ENCODE results near the gene JAK1. TPM values are rescaled to one million over a fixed set of nuclear protein-coding genes. Genes with fewer than 3 reads are reported as not detected.
A peak's percentile ranks its signal among the peaks of the same experiment; 100 is the strongest.

Gene JAK1
- total RNA-seq, 1 donor from 2014 or later, result 125 TPM

DNA sequence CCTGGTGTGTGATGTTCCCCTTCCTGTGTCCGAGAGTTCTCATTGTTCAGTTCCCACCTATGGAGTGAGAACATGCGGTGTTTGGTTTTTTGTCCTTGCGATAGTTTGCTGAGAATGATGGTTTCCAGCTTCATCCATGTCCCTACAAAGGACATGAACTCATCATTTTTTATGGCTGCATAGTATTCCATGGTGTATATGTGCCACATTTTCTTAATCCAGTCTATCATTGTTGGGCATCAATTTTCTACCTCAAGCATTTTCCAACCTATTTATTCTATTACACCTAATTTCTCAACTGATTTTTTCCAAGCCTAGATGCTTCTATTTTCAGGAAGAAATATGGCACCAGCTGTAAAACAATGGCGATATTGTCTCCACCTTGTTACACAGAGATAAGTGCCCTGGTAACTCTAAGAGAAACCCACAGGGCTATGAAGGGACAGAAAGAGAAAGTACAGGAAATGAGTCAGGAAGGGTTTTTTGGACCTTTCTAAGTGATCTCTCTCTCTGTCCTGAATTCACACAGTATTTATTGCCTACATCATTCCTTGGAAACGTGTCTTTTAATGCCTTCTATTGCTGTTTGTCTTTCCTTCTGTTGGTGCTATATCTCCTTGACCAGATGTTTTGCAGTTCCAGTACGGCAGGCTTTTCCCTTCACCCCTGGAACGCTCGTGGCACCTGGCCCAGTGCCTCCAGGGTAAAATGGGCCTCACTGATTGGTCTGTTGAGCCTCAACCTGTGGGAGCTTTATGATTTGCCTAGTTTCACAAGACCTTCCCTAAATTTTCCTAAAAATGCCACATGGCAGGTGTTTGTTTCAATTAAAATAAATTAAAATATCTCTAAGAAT lies 14.6 kb upstream of the JAK1 start:
- no peak for DNase-seq (ENCODE audit: low read depth in 2 of 2)

DNA sequence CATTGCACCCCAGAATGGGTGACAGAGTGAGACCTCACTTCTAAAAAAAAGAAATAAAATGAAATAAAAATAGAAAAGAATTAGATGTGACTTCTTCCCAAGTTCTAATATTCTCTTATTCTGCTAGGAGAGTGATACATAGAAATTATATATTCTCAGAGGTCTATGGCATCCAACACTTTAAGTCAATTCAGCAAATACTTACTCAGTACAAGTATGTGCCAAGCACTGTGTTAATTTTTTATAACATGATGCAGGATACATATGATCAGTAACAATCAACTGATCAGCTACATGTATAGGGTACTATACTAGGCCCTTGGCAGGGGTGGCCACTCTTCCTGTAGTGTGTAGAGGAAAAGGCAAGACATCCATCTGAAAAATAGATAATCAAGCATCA lies 13.0 kb upstream of the JAK1 start:
- DNase-seq (ENCODE audit: low read depth in 2 of 2), result no peak

DNA sequence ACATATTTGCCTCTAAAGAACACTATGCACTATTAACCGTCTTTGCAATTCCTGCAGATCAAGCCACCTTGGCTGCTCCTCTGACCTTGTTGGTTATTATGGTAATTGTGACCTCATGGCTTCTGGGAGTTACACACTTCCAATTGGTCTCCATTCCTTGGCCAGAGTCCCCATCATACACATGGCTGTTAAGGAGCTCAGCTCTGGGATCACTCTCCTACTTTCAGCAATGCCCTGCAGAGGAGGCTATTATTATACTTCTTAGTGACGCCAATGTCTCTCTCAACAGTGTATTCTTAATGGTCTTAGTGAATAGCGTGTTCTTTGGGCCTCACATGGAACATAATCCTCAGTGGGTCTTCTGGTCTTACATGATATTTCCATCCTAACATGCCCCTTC lies 10.0 kb upstream of the JAK1 start:
- DNase-seq (ENCODE audit: low read depth in 2 of 2), result no peak

DNA sequence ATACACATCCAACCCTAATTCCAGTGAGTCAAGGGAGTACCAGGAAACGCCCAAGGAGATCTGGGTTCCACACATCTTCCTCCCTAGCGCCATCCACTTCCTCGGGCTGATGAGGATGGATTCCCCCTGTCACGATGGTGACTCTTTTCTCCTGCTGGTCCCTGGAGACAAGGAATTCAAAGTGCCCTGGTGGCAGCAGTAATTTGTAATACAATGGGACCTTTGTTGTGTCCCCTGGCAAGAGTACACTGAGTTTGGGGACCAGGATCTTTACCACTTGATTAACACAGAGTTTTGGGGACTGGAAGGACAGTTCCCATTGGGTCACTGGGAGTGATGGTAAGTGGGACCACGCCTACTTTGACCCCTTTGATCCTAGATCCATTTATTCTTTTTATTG lies 9.4 kb upstream of the JAK1 start:
- no peak for DNase-seq (ENCODE audit: low read depth in 2 of 2)

DNA sequence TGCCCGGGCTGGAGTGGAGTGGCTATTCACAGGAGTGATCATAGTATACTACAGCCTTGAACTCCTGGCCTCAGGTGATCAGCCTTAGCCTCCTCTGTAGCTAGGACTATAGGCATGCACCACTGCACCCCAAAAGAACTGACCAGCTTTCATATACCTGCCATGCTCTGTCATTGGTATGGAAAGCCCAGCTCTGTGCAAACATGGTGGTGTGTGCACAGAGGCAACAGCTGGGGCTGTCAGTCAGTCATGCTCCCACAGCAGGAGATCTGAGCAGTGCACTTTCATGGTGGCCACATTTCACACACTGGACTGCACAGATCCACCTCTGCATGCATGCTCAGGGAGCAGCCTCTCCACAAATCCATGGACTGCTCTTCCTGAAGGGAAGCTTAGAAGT lies 8.8 kb upstream of the JAK1 start:
- DNase-seq (ENCODE audit: low read depth in 2 of 2), result no peak

DNA sequence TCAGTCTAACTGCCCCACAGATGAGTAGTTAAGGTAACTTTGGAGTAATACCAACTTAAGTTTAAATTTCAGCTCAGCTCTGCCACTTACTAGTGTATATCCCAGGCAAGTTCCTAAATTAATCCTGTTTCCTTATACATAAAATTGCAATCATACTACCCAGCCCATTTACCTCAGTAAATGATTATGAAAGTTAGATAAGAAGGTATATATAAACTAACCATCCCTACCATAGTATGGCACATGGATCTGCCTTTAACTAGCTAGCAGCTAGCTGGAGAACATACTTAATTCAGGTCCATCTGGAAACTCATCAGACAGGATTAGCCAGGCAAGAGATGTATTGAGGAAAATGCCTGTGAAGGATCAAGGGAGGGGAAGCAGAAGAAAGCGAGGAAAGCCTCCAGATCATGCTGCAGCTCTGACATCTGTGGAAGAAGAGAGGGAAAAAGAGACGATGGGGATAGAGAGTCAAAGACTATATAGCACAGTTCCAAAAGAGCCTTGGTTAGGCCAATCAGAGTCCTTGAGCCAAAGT lies 8.0 kb upstream of the JAK1 start:
- DNase-seq (ENCODE audit: low read depth in 2 of 2), result no peak

DNA sequence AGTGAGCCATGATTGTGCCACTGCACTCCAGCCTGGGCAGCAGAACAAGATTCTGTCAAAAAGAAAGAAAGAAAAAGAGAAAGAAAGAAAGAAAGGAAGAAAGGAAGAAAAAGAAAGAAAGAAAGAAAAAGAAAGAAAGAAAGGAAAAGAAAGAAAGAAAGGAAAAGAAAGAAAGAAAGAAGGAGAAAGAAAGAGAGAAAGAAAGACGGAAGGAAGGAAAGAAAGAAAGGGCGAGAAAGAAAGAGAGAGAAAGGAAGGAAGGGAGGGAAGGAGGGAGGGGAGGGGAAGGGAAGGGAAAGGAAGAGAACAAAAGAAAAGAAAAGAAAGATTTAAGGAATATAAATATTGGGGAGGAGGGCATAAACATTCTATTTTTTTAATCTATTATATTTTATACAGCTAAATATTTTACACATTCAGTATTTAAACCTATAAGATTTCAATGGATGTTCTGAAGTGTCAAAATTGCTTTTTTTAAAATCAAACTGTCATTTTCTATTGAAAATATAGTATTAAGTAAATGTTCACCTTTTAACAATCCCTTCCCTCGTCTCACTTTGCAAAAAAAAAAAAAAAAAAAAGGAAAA lies 6.8 kb upstream of the JAK1 start:
- no peak for DNase-seq (ENCODE audit: low read depth in 2 of 2)

DNA sequence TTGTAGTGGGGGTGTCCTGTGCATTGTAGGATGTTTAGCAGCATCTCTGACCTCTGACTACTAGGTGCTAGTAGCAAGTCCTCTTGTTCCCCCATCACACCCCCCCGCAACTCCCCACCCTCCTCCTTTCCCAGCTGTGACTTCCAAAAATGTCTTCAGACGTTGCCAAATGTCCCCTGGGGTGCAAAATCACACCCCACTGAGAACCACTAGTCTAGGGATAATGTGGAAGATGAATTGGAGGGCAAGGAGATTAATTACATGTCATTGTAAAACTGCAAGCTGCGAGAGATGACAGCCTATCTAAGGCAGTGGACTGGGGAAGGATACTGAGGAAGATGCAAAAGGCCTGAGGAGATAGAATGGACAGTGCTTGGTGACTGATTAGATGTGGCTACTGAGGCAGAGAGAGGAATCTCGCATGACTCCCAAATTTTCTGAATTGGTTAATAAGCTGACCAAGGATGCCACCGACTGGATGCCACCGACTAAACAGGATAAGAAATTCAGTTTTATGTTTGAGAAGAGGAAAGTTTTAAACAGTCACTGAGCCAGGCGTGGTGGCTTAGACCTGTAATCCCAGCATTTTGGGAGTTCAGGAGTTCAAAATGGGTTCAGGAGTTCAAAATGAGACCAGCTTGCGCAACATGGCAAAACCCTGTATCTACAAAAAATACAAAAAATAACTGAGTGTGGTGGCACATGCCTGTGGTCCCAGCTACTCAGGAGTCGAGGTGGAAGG lies 3.1 kb upstream of the JAK1 start:
- DNase-seq (ENCODE audit: low read depth in 2 of 2), result peak in 1 of 2 donors; percentile 12

DNA sequence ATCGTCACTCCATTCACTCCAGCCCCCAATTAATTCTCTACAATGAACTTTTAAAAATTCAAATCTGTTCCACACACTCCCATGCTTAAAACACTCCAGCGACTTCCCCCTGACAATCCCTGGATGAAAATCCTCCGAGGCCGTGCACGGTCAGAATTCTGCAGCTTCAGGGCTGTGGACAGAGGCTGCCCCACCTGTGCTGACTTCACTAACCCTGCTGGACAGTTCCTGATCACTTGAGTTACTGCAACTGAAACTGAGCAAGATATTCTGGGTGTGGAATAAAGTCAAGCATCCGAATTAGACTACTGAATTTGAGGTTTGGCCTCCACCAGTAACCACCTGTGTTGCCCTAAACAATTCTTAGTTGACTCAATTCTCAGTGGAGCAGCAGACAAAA lies 1.0 kb upstream of the JAK1 start:
- no peak for DNase-seq (ENCODE audit: low read depth in 2 of 2)

DNA sequence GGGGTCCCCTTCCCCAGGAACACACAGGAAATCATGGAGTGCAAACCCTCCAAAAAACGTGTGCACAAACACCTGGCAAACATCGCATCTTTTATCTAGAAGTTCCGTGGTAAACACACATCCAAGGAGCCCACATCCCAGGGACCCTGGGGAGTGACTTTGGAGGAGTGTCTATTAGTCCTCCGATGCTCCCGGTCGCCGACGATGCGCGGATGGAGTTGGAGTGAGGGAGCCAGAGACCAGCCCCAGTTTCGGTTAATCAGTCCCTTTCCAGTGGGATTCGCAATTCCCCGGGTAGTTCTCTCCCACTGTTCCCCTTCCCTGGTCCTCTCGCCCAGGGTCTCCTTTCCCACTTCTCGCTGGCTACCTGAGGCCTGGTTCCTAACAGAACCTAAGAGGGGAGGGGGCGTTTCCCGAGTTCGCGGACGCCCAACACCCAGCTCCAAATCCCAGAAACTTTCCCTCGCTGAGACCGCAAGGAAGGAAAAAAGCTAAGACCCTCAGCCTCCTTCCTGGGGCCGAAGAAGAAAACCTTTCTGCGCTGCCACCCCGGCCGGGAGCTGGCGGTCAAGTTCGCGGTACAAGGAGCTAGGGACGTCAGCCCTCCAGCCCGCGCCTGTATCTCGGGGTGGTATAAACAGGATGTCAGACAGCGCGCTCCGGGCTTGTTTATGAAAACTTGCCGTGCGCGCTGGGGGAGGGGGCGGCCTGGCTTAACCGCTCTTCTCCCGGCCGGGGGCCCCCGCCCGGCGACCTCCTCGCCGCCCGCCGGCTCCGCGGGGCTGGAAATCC lies 787 bp downstream of the JAK1 start:
- peak; percentile 73 to 86 for DNase-seq (ENCODE audit: low read depth in 2 of 2)

DNA sequence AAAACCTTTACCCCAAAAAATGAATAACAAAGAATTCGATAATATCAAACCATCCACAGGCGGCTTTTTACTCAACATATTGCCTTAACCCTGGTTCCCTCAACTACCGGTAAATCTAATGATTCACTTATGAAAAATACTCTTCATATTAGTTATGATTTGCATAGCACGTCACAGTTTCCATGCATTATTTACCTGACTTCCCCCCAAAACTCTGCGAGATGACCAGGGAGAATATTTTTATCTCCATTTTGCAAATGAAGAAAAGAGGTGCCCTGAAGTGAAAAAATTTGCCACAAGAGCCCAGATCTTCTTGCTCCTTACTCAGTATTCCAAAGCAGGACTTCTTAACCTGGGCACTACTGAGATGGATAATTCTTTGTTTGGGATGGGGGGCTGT lies 2.9 kb downstream of the JAK1 start:
- DNase-seq (ENCODE audit: low read depth in 2 of 2), result no peak

DNA sequence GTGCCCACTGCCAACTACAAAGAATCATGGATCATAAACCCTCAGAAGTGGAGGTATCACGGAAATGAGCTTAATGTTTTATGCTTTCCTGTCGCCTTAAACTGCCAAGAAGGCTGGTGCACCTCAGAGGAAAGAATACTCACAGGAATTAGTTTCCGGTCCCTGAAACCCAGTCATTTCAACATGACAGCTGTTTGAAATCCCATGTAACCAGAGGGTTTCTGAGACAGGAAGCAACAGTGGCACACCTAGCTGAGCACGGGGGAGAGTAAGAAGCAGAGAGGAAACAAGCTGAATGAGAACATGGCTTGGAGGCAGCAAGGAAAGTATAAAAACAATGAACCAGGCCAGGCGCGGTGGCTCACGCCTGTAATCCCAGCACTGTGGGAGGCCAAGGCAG lies 3.9 kb downstream of the JAK1 start:
- DNase-seq (ENCODE audit: low read depth in 2 of 2), result peak in 1 of 2 donors; percentile 82

DNA sequence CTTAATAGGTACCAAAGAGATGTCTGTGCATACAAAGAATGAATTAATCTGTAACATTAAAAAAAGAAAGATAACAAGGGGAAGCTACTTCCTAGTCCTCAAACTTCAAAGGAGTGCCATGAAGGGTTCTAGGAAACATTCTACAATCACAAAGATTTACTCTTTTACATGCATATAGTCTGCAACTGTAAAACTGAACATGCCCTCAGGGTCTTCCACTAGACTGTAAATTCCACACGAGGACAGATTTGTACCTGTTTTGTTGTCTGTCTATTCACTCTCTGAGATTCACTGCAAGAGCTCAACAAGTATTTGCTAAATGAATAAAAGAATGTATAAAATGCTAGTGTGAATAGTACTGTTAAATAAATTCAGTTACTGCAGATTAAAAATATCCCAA lies 4.4 kb downstream of the JAK1 start:
- DNase-seq (ENCODE audit: low read depth in 2 of 2), result no peak

DNA sequence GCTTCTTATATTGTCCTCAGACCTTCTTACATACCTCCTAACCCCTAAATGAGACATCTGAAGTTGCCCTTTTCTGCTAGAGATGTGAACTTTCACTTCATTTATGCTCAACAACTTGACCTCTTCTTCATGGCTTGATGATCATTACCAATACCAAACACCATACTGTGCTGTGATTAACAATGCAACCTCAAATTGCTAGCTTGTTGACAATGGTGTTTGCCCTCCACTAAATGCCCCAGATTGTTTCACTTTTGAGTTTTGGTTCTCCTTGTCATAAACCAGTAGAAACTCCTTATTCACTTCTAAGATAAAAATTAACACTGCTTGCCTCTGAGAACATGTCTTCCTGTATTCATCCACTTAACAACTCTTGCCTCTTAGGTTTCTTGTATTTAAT lies 5.6 kb downstream of the JAK1 start:
- DNase-seq (ENCODE audit: low read depth in 2 of 2), result no peak

DNA sequence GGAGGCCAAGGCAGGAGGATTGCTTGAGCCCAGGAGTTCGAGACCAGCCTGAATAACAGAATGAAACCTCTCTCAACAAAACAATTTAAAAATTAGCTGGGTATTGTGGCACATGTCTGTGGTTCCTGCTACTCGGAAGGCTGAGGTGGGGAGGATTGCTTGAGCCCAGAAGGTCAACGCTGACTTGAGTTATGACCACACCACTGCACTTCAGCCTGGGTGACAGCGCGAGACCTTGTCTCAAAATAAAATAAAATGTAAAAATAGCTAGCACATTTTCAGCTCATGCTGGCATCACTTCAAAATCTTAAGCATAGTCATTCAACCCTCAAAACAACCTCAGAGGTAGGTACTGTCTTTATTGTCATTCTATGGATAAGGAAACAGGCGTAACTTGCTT lies 6.4 kb downstream of the JAK1 start:
- DNase-seq (ENCODE audit: low read depth in 2 of 2), result no peak

DNA sequence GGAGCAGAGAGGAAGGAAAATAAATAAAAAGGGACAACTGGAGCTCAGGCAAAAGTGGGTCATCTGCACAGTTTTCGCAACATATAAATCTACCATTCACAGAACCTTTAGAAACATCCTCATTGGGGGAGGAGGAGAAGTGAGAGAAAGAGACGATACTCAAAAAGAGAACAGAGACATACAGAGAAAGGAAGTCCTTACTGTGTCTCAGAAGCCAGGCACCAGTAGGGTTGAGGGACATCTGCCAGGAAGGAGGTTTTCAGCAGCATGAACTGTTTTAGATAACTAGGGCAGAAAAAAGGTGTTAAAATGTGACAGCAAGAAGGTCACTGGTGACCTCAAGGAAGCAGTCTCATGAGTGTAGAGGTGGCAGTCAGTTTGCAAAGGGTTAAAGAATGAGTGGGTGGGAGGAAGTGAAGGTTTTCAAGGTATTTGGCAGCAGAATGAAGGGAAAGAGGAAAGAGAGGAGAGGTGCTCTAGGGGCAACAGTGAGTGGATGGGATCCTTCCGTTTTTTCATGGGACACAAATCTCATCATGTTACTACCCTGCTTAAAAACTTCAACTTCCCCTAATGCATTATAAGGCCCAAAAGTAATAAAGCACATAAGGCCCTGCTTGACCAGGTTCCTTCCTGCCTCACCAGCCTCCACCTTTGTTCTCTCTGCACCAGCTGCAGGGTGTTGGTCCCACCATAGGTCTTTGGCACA lies 9.5 kb downstream of the JAK1 start:
- no peak for DNase-seq (ENCODE audit: low read depth in 2 of 2)

DNA sequence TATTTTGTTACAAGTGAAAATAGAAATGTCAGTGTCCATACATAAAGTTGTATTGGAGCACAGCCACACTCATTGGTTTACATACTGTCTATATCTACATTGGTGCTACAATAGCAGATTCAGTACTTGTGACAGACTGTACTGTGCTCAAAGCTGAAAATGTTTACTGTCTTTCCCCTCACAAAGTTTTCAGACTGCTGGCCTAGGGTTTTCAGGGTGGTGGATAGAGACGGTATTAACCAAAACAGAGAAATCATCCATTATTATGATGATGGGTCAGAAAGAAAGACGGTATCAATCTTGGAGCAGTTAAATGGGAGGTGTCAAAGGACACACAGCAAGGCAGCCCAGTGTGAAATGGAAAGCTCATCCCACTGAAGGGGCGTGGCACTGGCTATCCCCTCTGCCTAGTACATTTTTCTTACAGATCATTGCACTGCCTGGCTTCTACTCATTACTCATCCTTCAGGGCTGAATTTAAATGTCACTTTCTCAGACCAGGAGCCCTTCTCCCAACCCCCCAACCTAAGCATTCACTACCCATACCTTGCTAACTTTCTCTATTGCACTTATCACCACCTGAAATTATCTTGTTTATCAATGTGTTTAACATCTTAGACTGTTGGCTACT lies 10.2 kb downstream of the JAK1 start:
- no peak for DNase-seq (ENCODE audit: low read depth in 2 of 2)

DNA sequence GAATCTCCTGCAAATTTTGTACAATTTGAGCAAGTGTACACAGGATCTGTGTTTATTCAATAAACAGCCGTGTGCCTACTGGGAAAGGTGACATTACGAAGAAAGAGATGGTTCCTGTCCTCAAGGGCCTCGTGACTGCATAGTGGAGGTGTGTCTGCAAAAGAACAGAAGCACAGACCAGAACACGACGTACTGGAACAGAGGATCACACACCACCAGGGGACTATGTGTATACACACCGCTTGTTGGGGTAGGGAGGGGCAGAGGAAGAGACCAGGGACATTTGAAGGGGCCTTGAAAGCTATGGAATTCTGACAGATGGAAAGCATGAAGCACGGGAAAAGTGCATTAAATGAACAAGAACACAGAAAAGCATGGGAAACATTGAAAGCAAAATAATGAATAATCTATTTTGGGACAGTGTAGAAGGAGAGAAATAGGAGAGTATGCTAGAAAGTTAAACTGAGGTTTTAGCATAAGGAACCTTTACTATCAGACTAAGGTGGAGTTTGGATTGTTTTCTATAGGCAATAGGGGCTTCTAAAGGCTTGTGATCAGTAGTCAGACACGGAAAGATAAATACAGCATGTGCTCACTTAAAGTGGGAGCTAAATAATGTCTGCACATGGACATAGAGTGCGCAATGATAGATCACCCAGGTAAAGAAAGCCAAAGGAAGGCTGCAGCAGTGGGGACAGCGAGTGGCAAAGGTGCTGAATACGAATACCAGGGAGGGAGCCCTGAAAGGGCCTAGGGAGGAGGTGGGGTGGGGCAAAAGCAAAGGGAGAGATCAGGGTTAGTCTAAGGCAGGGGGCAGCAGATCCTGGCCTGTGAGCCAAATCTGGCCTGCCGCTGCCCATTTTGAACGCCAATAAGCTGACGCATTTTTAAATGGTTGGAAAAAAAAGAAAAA lies 11.0 kb downstream of the JAK1 start:
- no peak for DNase-seq (ENCODE audit: low read depth in 2 of 2)

DNA sequence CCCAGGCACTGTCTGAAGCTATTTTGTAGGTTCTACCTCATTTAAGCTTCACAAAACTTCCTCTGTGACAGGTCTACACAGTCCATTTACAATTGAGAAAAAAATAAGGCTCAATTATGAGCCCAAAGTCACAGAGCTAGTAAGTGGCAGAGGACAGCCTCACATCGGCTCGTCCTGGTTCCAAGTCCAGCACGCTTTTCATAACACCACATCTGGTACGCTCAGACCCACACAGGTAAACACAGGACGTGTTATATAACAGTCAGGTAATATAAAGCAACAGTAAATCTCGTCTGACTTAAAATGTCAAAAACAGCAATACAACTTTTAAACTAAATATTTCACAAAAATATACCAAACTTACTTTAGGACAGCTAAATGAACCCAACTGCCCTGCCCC lies 13.1 kb downstream of the JAK1 start:
- no peak for DNase-seq (ENCODE audit: low read depth in 2 of 2)
